Tibial nerve (tissue), 4 donors: Measurements from ENCODE around the gene TPBGL. TPM values are rescaled to one million over a fixed set of nuclear protein-coding genes. Genes with fewer than 3 reads are reported as not detected.
A peak's percentile ranks its signal among the peaks of the same experiment; 100 is the strongest.

ENCODE experiments used
- DNase-seq, 2 donors: peaks; one replicate each; pipeline ENCODE4 v3.0.0-alpha.2; 2019; ENCODE audit warnings: low spot score in 2 of 2
- H3K27ac ChIP-seq, 4 donors: fragments of 200-600 bp; sonication (generic) in 3 of 4; one replicate each; pipeline ENCODE4 v1.5.1; 2017 to 2019; ENCODE audit warnings: mild to moderate bottlenecking in 1 of 4
- H3K27me3 ChIP-seq, 2 donors: fragments of 200-600 bp; sonication (generic) in 1 of 2; one replicate each; pipeline versions ENCODE4 v1.5.1 to v1.6.0; 2017 to 2019
- H3K36me3 ChIP-seq, 3 donors: fragments of 200-600 bp; sonication (generic); one replicate each; pipeline ENCODE4 v1.5.1; 2018 to 2019
- H3K4me1 ChIP-seq, 4 donors: fragments of 200-600 bp; sonication (generic) in 3 of 4; one replicate each; pipeline ENCODE4 v1.5.1; 2017 to 2019
- H3K4me3 ChIP-seq, 4 donors: fragments of 200-600 bp; sonication (generic) in 3 of 4; one replicate each; pipeline ENCODE4 v1.5.1; 2017 to 2019; ENCODE audit warnings: mild to moderate bottlenecking in 1 of 4, moderate library complexity in 1 of 4
- H3K9me3 ChIP-seq, 4 donors: fragments of 200-600 bp; sonication (generic) in 3 of 4; one replicate each; pipeline ENCODE4 v1.5.1; 2017 to 2019
- EP300 ChIP-seq, 2 donors: sonication (generic); formaldehyde crosslinking; IDR thresholded peaks; one replicate each; pipeline ENCODE4 v1.6.1; 2017; ENCODE audit warnings: antibody characterized with exemption in 2 of 2, mild to moderate bottlenecking in 1 of 2
- POLR2A ChIP-seq, 2 donors: fragments of 450-650 bp; IDR thresholded peaks; one replicate each; pipeline ENCODE4 v1.6.1; 2017; ENCODE audit warnings: antibody characterized with exemption in 2 of 2, mild to moderate bottlenecking in 2 of 2, moderate library complexity in 2 of 2
- WGBS, 2 donors: methylation state at CpG; one replicate each; pipeline ENCODE4 v1.1.5; 2018; 5-methylcytosine and 5-hydroxymethylcytosine counted together
- total RNA-seq, 4 donors: library from RNA; depleted of rRNA; stranded (reverse); fragments of >200 nt; gene quantifications; one replicate each; pipeline ENCODE4 v1.1.0, GENCODE V29; 2016
- TF ChIP-seq, protein P1 (sequence below), 5 experiments: fragments of 200-600 bp in 3 of 5; fragments of 450-650 bp in 2 of 5; sonication (generic) in 3 of 5; IDR thresholded peaks; one replicate each; pipeline ENCODE4 v1.5.1; 2016 to 2019; ENCODE audit warnings: antibody characterized with exemption in 5 of 5, mild to moderate bottlenecking in 3 of 5, moderate library complexity in 2 of 5

The TPBGL gene, protein sequence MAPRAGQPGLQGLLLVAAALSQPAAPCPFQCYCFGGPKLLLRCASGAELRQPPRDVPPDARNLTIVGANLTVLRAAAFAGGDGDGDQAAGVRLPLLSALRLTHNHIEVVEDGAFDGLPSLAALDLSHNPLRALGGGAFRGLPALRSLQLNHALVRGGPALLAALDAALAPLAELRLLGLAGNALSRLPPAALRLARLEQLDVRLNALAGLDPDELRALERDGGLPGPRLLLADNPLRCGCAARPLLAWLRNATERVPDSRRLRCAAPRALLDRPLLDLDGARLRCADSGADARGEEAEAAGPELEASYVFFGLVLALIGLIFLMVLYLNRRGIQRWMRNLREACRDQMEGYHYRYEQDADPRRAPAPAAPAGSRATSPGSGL
- 1 to 10 TPM in 3 of 4 donors, not detected in 1; 1.0 to 1.5 (median 1.1) TPM for total RNA-seq

DNA sequence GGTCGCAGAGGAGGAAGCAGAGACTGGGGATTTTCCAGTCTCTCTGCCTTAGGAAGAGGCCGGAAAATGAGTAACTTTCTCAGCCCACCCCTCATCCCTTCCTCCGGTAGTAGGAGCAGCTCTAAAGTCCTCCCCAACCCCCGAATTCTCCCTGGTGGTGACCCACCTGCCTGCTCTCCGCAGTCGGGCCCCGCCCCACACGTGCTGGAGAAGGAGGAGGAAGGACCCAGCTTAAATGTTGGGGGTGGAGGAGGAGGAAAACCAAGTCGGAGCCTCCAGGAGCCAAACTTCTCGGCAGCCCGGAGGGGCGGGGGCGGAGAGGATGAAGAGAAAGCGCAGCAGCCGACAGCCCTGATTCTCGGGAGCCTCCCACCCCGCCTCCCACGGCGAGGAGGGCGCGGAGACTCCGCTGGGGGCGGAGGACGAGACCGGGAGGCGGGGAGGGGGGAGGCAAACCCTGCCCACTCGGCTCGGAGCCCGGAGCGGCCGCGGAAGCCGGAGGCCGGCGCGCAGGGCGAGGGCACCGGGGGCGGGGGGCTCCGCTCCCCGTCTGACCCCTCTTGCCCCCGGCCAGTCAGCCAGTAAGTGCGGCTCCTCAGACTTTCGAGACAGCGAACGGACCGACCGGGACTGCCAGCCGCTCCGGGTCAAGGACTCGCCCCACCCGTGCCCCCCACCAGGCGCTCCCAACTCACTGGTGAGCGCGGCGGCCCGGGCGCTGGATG lies at the start of gene TPBGL:
TSS of gene TPBGL (plus strand) at position 464 of the 725 bp plus-strand sequence. CDS start 276 bp downstream, outside the sequence.
- WGBS, 2 donors, result 4 to 7% methylated on average over 26 to 34 of the region's 58 CpGs
- H3K36me3 ChIP-seq, result no peaks in the 10 kb centered on the region
- TF ChIP-seq POLR2A (IDR thresholded peaks at IDR 0.05), result no peak
- no peaks in the 10 kb centered on the region for H3K9me3 ChIP-seq
- H3K4me1 ChIP-seq, result peaks cover 0 to 23% (median 7%) of the 10 kb centered on the region in 4 donors
- peak within 1 kb of the TSS; percentile 15 to 57 (median 40) for H3K4me3 ChIP-seq
- peaks cover 0 to 34% of the 10 kb centered on the region in 2 donors for H3K27me3 ChIP-seq
- no peak within 1 kb of the TSS for H3K27ac ChIP-seq
- no peak for DNase-seq

DNA sequence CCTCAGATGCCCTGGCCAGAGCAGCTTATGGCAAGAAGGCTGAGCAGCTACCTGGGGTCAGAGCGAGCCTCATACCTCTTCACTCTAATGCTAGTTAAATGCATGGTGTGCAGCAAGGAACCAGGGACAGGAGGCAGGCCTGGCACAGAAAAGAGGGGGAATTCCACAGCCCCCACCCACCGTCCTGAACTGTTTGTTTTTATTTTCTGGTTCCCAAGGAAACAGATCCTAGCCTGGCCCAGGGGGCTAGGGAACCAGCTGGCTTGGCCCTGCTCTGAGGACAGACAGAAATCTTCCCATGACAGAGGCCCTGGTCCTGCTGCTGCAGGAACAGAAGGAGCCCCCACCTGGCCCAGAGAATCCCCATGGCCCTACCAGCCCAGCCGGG lies 49.2 kb upstream of the TPBGL start:
- peaks cover 0 to 56% (median 15%) of the 10 kb centered on the region in 4 donors for H3K4me1 ChIP-seq
- no peaks in the 10 kb centered on the region for H3K27me3 ChIP-seq

DNA sequence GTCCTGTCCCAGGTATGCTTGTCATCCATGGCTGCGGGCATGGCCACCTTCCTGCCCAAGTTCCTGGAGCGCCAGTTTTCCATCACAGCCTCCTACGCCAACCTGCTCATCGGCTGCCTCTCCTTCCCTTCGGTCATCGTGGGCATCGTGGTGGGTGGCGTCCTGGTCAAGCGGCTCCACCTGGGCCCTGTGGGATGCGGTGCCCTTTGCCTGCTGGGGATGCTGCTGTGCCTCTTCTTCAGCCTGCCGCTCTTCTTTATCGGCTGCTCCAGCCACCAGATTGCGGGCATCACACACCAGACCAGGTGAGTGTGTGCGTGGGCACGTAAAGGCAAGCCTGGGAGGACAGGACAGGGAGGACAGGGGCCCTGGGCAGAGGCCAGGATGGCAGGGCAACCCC lies 47.3 kb upstream of the TPBGL start:
- TF ChIP-seq POLR2A (IDR thresholded peaks at IDR 0.05), result no peak
- DNase-seq, result no peak
- H3K4me1 ChIP-seq, result peaks cover 0 to 58% (median 15%) of the 10 kb centered on the region in 4 donors
- peak overlapping the region in 1 of 4 donors; percentile 54 for H3K27ac ChIP-seq
- no peak overlapping the region for H3K4me3 ChIP-seq
- H3K27me3 ChIP-seq, result no peaks in the 10 kb centered on the region
- H3K9me3 ChIP-seq, result no peaks in the 10 kb centered on the region
- WGBS, 2 donors, result 95 to 96% methylated on average over 13 to 15 of the region's 15 CpGs
- peaks cover 0 to 5% (median 0%) of the 10 kb centered on the region in 3 donors for H3K36me3 ChIP-seq

More for the DNA sequence above, 49.2 kb upstream of the TPBGL start:
- Histone ChIP-seq H3K4me3 (no peak overlapping the region), H3K27ac (no peak overlapping the region), H3K9me3 (no peaks in the 10 kb centered on the region), H3K36me3 (no peaks in the 10 kb centered on the region)
- no peak for TF ChIP-seq EP300 (IDR thresholded peaks at IDR 0.05)
- TF ChIP-seq, protein P1, sequence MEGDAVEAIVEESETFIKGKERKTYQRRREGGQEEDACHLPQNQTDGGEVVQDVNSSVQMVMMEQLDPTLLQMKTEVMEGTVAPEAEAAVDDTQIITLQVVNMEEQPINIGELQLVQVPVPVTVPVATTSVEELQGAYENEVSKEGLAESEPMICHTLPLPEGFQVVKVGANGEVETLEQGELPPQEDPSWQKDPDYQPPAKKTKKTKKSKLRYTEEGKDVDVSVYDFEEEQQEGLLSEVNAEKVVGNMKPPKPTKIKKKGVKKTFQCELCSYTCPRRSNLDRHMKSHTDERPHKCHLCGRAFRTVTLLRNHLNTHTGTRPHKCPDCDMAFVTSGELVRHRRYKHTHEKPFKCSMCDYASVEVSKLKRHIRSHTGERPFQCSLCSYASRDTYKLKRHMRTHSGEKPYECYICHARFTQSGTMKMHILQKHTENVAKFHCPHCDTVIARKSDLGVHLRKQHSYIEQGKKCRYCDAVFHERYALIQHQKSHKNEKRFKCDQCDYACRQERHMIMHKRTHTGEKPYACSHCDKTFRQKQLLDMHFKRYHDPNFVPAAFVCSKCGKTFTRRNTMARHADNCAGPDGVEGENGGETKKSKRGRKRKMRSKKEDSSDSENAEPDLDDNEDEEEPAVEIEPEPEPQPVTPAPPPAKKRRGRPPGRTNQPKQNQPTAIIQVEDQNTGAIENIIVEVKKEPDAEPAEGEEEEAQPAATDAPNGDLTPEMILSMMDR (IDR thresholded peaks at IDR 0.05), result no peak
- TF ChIP-seq POLR2A (IDR thresholded peaks at IDR 0.05), result no peak
- DNase-seq, result no peak
- 56 to 65% methylated on average over 3 of the region's 3 CpGs for WGBS, 2 donors

DNA sequence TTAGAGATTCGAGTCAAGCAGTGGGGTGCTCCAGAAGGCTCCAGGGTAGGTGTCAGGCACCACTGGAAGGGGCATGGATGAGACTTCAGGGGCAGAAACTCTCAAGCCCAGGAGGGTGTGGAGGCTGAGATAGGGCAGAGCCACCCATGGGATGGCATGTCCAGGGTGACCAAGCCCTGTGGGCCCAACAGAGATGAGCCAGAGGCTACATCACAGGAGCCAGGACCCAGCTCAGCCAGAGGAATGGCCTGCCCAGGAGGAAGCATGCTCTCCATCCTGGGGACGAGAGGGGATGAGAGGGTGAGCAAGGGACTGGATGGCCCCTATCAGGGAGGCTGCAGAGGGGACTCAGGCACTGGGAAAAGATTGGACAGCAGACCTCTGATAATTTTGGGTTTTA lies 46.9 kb upstream of the TPBGL start:
- Histone ChIP-seq H3K36me3 (peaks cover 0 to 5% (median 0%) of the 10 kb centered on the region in 3 donors), H3K4me1 (peaks cover 0 to 58% (median 15%) of the 10 kb centered on the region in 4 donors), H3K9me3 (no peaks in the 10 kb centered on the region), H3K4me3 (no peak overlapping the region), H3K27ac (peak overlapping the region in 1 of 4 donors; percentile 54), H3K27me3 (no peaks in the 10 kb centered on the region)
- no peak for DNase-seq
- WGBS, 2 donors, result 67 to 71% methylated on average over 2 of the region's 2 CpGs
- TF ChIP-seq EP300 (IDR thresholded peaks at IDR 0.05), result no peak
- TF ChIP-seq POLR2A (IDR thresholded peaks at IDR 0.05), result no peak
- TF ChIP-seq, protein P1 (IDR thresholded peaks at IDR 0.05), result no peak

DNA sequence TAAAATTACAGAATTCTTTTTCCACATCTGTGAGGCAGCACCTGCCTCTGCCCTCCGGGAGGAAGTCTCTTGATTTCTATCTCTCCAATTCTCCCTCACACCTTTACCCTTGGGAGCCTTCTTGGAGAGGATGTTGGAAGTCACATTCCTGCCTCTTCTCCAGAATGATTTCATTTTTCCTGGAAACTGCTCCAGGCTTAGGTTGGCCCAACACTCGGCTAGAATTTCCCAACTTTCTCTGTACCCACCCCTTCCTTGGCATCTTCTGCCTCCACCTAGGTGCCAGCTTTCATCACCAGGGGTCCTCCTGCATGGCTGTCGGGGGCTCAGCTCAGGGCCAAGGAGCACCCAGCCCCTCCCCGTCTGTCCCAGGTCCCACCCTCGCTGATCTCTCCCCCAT lies 46.4 kb upstream of the TPBGL start:
- no peak overlapping the region for H3K4me3 ChIP-seq
- peak in 1 of 2 donors; percentile 54 for DNase-seq
- H3K27ac ChIP-seq, result peak overlapping the region in 1 of 4 donors; percentile 54
- TF ChIP-seq, protein P1 (IDR thresholded peaks at IDR 0.05), result no peak
- TF ChIP-seq EP300 (IDR thresholded peaks at IDR 0.05) (peak in 1 of 2 donors; percentile 61), POLR2A (IDR thresholded peaks at IDR 0.05) (no peak)
- H3K4me1 ChIP-seq, result peaks cover 0 to 58% (median 15%) of the 10 kb centered on the region in 4 donors
- H3K9me3 ChIP-seq, result no peaks in the 10 kb centered on the region
- 35 to 48% methylated on average over 5 of the region's 5 CpGs for WGBS, 2 donors
- H3K36me3 ChIP-seq, result peaks cover 0 to 5% (median 0%) of the 10 kb centered on the region in 3 donors
- no peaks in the 10 kb centered on the region for H3K27me3 ChIP-seq
